ENCODE results near the gene CYB5R2. TPM values are rescaled to one million over a fixed set of nuclear protein-coding genes. Genes with fewer than 3 reads are reported as not detected.

Gene CYB5R2
- 10 to 100 TPM; 11.7 to 31.0 (median 27.5) TPM for polyA plus RNA-seq (ENCODE audit: insufficient read length in 4 of 4)

GRCh38 chr11:7672960-7673723 is at the start of gene CYB5R2:
Gene CYB5R2, minus strand, starts transcription at chr11:7673500. Its CDS starts 675 bp downstream, at chr11:7672825.
- DNase-seq (ENCODE audit: low read depth in 4 of 4, low spot score in 3 of 4), result peak in 1 of 4 donors; percentile 37

DNA sequence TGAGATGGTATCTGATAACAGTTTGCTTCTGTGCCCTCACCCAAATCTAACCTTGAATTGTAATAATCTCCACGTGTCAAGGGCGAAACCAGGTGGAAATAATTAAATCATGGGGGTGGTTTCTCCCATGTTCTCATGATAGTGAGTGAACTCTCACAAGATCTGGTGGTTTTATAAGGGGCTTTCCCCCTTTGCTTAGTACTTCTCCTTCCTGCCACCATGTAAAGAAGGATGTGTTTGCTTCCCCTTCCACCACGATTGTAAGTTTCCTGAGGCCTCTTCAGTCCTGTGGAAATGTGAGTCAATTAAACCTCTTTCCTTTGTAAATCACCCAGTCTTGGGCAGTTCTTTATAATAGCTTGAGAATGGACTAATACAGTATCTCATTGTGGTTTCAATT is 41.5 kb upstream of the CYB5R2 start:
- DNase-seq (ENCODE audit: low read depth in 4 of 4, low spot score in 3 of 4), result no peak

DNA sequence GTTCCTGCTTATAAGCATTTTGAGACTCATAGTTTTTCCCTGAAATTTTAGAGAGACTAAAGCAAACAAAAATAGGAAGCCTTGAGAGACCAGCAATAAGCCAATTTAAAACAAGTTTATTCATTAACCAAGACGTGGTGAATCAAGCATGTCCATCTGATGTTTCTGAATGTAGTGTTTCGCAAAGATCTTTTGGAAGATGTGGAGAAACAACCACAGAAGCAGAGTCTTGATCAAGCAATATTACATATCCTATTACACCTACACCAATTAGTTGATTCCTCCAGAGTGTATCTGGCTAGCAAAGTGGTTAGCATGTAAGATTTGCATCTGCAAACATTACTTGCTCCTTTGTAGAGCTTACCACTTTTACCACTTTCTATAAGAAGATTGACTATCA is 33.1 kb upstream of the CYB5R2 start, which contains the start of gene OVCH2:
Gene OVCH2, minus strand, starts transcription at position 101 of the 400 bp plus-strand sequence. Its CDS starts 83 bp downstream, at position 18.
- no peak for DNase-seq (ENCODE audit: low read depth in 4 of 4, low spot score in 3 of 4)

GRCh38 chr11:7703740-7704139 is 30.4 kb upstream of the CYB5R2 start:
- DNase-seq (ENCODE audit: low read depth in 4 of 4, low spot score in 3 of 4), result no peak

GRCh38 chr11:7696424-7696823 is 23.1 kb upstream of the CYB5R2 start:
- no peak for DNase-seq (ENCODE audit: low read depth in 4 of 4, low spot score in 3 of 4)

DNA sequence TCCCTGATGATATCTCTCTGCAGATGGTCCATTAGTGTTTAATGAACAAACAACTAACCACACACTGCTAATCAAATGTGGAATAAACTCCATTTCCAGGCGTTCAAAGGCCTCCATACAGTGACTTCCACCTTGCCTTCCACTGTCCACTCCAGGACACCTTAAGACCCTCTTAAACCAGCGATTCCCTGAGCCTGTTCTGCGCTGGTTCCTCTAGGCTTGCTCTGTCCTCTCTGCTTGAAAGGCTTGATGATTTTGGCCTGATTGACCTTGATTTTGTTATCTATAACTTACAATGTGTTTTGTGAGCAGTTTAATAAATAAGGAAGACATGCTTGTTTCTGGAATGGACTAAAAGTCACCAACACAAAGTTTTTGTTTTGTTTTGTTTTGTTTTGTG is 20.9 kb upstream of the CYB5R2 start:
- no peak for DNase-seq (ENCODE audit: low read depth in 4 of 4, low spot score in 3 of 4)

GRCh38 chr11:7692426-7692825 is 19.1 kb upstream of the CYB5R2 start:
- no peak for DNase-seq (ENCODE audit: low read depth in 4 of 4, low spot score in 3 of 4)

DNA sequence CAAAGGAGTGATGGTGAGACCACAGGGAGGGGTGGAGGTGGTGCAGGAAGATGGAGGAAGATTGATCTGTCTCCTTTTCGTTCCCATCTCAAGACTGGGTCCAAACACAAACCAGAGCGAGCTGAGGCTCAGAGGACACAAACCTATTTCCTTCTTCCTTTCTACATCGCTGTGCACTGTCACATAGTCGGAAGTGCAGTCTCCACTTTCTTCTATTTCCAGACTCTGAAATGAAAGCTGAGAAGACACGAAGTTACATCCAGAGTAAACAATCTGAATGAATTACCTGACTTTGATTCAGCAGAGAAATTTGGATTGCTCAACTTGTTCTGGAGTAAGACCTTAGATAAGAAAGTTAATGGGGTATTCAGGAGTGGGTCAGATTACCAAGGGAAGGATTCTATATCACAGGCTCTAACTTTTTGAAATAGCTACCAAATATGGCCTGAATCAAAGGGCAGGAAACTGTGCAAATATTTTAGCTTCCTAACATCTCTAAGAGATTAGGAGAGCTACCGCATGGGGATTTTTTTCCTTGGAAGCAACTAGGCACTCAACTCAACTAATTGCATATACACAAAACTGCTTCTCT is 18.6 kb upstream of the CYB5R2 start:
- DNase-seq (ENCODE audit: low read depth in 4 of 4, low spot score in 3 of 4), result no peak

DNA sequence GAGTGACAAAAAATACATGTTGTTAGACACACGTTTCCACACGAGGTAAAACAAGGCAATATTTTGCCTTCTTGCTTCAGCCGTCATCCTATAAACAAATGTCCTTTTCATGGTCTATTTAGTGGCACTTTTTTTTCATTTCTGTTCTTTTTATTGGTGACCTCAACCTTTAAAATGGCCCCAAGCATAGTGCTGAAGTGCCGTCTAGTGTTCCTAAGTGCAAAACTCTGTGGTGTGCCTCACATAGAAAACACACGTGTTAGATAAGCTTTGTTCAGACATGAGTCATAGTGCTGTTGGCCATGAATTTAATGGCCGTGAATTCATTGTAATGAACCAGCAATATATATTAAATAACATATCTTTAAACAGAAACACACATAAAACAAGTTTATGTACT is 17.3 kb upstream of the CYB5R2 start:
- no peak for DNase-seq (ENCODE audit: low read depth in 4 of 4, low spot score in 3 of 4)

DNA sequence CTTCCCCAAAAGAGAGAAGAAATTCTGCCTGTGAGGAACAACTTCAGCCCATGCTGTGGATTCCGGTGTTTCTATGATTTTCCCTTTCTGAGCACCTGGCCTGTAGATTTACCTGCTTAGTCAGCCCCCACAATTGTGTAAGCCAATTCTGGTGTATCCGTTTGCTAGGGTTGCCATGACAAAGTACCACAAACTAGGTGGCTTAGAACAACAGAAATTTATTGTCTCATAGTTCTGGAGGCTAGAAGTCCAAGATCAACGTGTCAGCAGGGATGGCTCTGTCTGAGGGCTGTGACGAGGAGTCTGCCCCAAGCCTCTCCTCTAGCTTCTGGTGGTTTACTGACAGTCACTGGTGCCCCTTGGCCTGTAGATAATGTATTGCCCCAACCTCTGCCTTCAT is 15.9 kb upstream of the CYB5R2 start:
- no peak for DNase-seq (ENCODE audit: low read depth in 4 of 4, low spot score in 3 of 4)

DNA sequence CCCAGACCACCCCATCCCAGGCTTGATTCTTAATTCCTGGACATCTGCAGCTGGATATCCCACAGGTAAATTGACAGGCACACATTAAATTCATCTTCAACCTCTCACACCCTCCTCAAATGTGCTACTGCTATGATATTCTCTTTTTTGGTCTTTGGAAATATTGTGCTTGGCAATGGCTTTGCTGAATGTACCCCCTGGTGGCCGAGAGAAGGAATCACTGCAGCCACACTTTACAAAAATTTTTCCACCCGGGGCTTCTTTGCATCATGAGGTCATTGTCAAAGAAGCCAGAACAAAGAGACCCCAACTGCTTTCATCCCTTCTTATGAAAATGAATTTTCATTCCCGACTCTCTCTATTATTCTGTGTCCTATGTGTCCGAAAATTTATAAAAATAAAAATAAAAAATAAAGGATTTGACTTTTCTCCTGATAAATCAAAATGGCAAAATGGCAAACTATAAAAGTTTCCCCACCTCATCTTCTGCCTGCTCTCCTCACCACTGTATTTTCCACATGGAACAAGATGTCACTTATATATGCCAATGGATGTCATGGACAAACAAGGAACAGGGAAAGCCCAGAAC is 15.0 kb upstream of the CYB5R2 start:
- no peak for DNase-seq (ENCODE audit: low read depth in 4 of 4, low spot score in 3 of 4)

DNA sequence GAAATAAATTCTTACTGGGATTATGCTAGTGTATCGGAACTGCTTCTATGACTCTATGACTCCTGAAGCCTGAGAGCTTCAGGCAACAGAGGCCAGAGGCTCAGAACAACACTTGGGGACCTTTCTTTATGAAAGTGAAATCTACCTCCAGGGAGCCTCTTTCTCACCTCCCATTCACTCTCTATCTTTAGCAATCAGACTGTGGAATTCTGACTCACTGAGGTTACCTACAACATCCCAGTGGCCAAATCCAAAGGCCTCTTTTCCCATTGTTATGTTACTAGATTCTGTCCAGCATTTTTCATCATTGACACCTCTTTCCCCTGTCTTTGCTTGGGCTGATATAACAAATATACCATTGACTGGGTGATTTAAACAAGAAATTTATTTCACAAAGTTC is 14.1 kb upstream of the CYB5R2 start:
- DNase-seq (ENCODE audit: low read depth in 4 of 4, low spot score in 3 of 4), result no peak

DNA sequence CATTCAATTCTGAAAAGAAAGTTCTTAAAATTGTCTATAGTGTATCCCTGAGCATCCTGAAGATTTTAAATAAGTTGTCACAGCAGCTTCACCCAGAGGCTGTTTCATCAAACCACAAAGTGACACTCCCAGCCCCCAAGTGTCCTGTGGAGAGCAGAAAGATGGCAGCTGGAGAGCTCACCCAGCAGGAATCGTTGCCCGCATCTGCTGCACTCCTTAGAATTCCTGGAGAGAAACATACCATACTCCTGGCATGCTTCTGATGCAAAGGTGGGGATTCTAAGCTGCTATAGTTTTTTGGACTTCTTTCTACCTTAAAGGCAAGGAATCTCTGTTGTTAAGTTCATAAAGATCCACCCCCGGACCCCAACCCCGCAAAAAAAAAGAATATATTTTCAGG is 13.5 kb upstream of the CYB5R2 start:
- DNase-seq (ENCODE audit: low read depth in 4 of 4, low spot score in 3 of 4), result no peak

- no peak for DNase-seq (ENCODE audit: low read depth in 4 of 4, low spot score in 3 of 4)
Observed at GRCh38 chr11:7683571-7683970, 10.3 kb upstream of the CYB5R2 start.

DNA sequence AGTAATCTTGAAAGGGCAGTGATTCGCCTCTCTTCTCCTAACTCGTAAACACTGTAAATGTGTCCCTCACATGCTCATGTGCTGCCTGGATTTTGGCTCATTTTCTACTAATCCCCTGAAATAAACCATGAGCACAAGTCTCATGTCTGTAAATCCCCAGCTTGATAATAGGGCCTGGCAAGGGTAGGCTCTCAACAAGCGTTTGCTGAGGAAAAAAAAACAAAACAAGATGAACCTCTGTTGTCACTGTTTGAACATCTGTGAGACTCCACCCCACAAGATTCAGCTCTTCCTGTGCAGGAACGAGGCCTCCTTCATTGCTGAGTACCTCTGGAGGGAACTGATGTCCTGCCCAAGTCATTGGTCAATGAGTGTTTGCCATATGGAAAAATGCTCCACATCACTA is 4.5 kb upstream of the CYB5R2 start:
- no peak for DNase-seq (ENCODE audit: low read depth in 4 of 4, low spot score in 3 of 4)

DNA sequence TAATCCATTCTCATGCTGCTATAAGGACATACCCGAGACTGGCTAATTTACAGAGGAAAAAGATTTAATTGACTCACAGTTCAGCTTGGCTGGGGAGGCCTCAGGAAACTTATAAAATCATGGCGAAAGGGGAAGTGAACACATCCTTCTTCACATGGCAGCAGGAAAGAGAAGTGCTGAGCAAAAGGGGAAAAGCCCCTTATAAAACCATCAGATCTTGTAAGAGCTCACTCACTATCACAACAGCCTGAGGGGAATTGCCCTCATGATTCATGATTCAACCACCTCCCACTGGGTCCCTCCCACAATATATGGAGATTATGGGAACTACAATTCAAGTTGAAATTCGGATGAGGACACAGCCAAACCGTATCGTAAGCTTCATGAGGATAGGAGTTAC is 3.8 kb upstream of the CYB5R2 start:
- DNase-seq (ENCODE audit: low read depth in 4 of 4, low spot score in 3 of 4), result no peak

GRCh38 chr11:7675631-7676030 is 2.3 kb upstream of the CYB5R2 start:
- no peak for DNase-seq (ENCODE audit: low read depth in 4 of 4, low spot score in 3 of 4)

- peak in 1 of 4 donors; percentile 46 for DNase-seq (ENCODE audit: low read depth in 4 of 4, low spot score in 3 of 4)
Observed at GRCh38 chr11:7673724-7674434, 579 bp upstream of the CYB5R2 start.

GRCh38 chr11:7672276-7672959 is 882 bp downstream of the CYB5R2 start:
- DNase-seq (ENCODE audit: low read depth in 4 of 4, low spot score in 3 of 4), result no peak

DNA sequence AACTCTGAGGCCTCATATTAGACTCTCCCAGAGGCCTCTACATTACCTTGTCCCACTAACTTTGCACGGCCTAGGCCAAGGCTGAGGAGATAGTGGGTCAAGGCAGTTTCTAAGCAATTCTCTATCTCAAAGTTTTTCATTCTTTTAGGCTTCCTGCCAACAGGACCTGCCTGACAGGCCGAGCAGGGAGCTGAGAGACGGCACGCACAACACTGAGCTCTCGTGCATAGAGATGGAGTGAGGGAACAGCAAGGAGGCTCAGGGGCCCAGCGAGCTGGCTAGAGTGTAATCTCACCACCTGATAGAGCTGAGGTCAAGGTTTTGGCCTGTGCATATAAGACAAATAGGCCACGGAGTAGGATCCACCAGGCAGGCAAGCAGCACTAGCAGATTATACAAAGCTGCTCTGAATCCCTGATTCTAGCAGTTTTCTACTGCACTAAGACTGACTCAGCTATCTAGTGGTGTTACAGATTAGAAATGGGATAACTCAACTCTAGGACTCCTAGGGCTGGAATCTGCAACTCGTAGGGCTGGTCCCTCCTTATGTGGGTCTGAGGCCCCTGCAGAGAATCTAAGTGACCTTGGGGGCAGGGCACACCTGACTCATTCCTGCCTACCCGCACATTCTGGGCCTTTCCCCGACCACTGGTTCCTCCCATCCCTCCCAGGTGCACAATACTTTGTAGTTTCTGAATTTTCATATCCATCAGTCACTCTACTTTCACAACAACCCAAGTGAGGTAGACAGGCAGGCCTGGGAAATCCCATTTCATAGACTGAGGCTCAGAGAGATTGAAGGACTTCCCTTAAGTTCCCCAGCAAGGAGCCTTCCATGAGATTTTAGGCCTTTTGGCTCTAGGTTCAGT is 1.7 kb downstream of the CYB5R2 start:
- DNase-seq (ENCODE audit: low read depth in 4 of 4, low spot score in 3 of 4), result no peak
